GM18508 (cell line): Measurements from ENCODE around the gene CNKSR3.
A peak's percentile ranks its signal among the peaks of the same experiment; 100 is the strongest.
"Not testable (repeated sequence)": the region's sequence is repeated elsewhere in the genome, so short reads cannot be mapped to it uniquely, and the experiment has no call there.

Experiments
- ATAC-seq: cut with Tn5 transposase; IDR thresholded peaks from one replicate; pipeline ENCODE4 v1.9.1; 2021; ENCODE audit warnings: moderate number of reproducible peaks; ENCODE audit not compliant: insufficient read depth, unreplicated experiment

CNKSR3 gene

GRCh38 chr6:154510144-154510905, at the start of gene CNKSR3:
Gene CNKSR3 (minus strand): TSS chr6:154510685. CDS start chr6:154510114, 571 bp downstream.
- peak; percentile 54 for ATAC-seq

- ATAC-seq, result no peak
These were observed 48.5 kb upstream of the CNKSR3 start for GRCh38 chr6:154558984-154559383.

GRCh38 chr6:154558513-154558912, 48.0 kb upstream of the CNKSR3 start:
- ATAC-seq, result no peak

DNA sequence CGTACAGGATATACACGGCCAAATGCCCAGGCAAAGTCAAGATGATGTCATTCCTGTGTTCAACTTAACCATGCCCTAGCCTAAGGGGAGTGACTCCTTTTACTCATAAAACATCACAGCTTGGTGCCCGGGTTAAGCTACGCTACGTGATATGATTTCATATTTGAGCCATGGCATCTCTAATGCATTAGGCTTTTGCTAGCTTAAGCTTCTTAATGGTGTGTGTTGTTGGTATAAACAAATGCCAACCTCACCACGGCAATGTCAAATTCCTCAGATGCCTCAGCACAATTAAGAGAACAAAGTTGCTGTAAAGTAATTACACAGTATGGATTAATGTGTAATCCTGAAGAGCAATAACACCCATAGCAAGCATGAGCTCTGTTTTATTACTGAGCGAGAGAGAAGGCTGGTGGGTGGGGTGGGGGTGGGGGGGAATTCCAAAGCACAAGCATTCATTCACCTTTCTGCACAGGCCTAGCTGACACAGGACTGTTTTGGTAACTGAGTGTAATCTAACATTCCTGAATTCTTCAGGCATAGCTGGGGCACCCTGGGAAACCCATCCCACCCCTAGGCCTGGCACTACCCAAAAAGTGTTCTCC, 44.7 kb upstream of the CNKSR3 start:
- ATAC-seq, result no peak

DNA sequence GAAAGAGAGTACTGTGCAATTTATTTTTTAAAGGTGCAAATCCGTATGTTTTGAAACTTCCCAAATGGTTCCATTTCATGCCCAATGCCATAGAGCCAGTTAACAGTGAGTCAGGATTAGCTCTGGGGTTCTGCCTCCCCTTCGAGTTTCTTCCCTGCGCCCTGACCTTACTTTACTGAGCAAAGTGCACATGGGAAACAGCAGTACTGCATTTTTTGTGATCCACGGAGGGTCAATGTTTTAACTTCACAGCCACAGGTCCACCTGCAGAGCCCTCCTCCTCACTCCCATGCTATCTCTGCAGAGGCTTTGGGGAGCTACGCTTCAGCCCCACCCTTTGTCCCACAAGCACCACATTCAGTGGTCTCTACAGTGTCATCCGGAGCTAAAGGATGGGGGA, 44.0 kb upstream of the CNKSR3 start:
- no peak for ATAC-seq

GRCh38 chr6:154550779-154551178, 40.3 kb upstream of the CNKSR3 start:
- no peak for ATAC-seq

- no peak for ATAC-seq
These were observed 38.7 kb upstream of the CNKSR3 start for GRCh38 chr6:154549179-154549578.

DNA sequence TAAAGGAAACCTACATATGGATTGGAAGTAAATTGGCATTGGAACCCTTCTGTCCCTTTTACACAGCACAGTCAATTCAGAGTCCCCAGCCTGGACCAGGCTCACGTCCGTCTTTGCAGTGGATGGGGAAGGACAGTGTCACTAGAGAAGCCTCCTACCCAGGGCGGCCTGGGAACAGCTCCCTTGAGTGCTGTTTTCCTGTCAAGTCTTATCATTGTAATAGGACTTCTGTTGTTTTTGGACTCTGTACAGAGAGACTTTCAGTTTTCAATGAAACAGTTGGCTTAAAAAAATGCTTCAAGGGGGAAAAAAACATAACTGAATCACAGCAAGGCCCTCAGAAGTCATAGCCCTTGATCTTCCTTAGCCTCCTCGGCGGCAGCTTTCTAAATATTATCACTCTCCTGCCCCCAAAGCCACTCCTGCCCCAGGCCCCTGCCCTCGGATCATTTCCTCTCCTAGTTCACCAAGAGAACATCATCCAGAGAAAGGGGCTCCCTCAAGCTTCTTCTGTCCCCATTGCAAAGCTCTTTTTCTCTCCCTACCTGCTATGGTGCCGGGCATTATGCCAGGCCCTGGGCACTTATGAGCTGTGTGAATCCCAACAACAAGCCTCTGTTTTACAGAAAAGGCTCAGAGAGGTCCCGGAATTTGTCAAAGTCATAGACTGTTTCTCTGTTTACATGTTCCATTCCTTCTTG, 37.8 kb upstream of the CNKSR3 start:
- no peak for ATAC-seq

GRCh38 chr6:154543628-154544027, 33.1 kb upstream of the CNKSR3 start:
- ATAC-seq, result no peak

DNA sequence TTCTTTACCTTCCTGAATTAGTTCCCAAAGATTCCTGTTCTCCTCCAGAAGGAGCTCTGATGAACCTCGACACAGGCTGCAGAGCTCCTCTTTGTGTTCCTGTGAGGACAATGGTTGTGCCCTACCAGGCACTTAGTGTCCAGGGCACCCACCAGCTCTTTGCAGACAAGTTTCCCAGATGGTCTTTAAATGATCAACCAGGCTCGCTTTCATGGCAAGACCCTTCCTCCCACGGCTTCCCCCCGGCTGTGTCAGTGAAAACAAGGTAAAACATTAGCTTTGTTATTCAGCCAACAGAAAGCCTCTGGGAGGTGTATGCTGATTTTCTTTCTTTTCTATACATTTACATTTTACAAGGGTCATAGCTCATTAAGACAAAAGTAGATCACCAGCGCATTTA, 32.3 kb upstream of the CNKSR3 start:
- ATAC-seq, result no peak

DNA sequence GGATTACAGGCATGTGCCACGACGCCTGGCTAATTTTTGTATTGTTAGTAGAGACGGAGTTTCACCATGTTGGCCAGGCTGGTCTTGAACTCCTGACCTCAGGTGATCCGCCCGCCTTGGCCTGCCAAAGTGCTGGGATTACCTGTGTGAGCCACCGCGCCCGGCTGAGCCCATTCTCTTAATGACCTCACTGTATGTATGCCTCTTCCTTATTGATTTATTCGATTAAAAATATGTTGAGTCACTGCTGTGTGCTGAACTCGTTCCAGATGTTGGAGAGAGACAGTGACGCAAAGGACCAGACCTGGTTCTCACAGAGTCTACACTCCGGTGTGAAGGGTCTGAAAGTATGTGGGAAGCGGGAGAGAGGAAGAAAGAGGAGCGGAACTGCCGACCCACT, 31.4 kb upstream of the CNKSR3 start:
- ATAC-seq, result not testable (repeated sequence)

- no peak for ATAC-seq
These were observed 29.2 kb upstream of the CNKSR3 start for GRCh38 chr6:154539593-154540269.

DNA sequence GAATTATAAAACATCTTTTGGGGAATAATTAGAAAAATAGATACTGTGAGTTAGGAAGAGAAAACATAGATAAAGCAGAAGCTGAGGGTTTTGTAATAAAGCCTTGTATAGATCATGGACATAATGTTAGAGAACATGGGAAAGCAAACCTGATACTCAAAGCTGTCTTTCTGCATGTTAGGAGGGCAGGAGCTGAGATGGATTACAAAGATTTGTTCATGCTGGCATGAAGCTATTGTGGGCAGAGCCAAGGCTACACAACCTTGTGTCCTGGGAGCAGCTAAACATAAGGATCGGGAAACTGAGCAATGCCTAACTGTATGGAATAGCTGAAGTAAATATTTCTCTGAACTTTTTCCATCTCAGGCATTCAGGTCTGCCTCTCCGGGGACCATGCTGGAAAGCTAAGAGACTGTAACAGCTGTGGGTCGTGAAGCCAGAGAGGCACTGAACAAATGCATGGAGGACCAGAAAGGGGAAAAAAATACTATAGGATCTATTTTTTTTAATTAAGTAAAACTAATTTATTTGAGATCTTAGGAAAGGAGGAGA, 28.2 kb upstream of the CNKSR3 start:
- ATAC-seq, result no peak

DNA sequence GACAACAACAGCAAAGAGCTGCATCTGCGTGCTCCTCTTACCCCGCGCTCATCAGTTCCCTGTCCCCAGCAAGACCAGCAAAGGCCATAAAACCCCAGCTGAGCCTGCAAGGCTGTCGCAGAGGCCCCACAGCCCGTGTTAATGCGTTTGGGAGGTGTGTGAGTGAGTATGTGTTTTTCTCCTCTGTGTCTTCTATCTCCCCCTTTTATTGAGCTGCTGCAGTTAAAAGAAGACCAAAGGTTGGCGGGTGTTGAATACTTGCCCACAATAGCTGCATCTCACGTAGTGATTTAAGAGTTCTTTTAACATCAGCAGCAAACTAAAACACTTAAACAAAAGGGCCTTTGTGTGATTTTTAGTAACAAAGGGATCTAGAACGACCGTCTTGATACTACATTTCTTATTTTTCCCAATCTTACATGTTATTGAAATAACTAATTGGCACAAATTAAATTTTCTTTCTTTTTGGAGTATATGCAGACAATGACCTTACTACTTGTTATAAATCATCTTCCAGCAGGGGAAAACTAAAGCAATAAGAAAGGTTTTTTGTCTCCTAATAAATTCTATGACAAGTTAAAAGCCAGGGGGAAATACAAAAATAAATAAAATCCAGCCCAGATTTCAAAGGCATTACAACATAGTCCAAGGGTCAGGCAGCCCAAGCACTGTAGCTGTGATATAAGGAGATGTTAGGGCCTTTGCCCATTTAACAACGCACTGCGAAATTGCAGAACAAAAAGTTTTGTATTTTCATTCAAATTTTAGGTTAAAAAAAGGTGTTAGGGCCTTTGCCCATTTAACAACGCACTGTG, 27.2 kb upstream of the CNKSR3 start:
- no peak for ATAC-seq

GRCh38 chr6:154536999-154537398, 26.5 kb upstream of the CNKSR3 start:
- no peak for ATAC-seq

- no peak for ATAC-seq
These were observed 25.8 kb upstream of the CNKSR3 start for GRCh38 chr6:154536255-154536654.

- ATAC-seq, result no peak
These were observed 25.4 kb upstream of the CNKSR3 start for GRCh38 chr6:154535851-154536250.

GRCh38 chr6:154535147-154535546, 24.7 kb upstream of the CNKSR3 start:
- no peak for ATAC-seq

DNA sequence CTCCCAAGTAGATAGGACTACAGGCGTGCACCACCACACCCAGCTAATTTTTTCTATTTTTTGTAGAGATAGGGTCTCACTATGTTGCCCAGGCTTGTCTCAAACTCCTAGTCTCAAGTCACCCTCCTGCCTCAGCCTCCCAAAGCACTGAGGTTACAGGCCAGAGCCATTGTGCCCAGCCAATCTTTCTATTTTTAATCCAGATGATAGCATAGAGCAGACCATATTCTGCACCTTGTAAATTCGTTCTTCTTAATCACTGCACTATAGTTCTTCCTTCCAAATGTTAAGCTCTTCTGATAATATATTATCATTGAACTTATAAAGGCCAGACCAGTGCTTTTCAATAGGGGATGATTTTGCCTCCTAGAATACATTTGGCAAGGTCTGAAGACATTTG, 24.0 kb upstream of the CNKSR3 start:
- ATAC-seq, result no peak

- ATAC-seq, result no peak
These were observed 21.9 kb upstream of the CNKSR3 start for GRCh38 chr6:154532426-154532825.
